Thyroid gland (tissue), 4 donors: ENCODE data around the gene PBX1.

Experiments
- POLR2A ChIP-seq, 2 donors: fragments of 450-650 bp; IDR thresholded peaks; one replicate each; pipeline ENCODE4 v1.6.1; 2017; ENCODE audit warnings: antibody characterized with exemption in 2 of 2, mild to moderate bottlenecking in 2 of 2, moderate library complexity in 1 of 2
- TF ChIP-seq, protein P1 (sequence below), 6 experiments: fragments of 200-600 bp in 3 of 6; fragments of 450-650 bp in 3 of 6; sonication (generic) in 3 of 6; IDR thresholded peaks; one replicate each; pipeline ENCODE4 v1.5.1; 2016 to 2019; ENCODE audit warnings: antibody characterized with exemption in 6 of 6, mild to moderate bottlenecking in 2 of 6, inconsistent platforms in 1 of 6, moderate library complexity in 1 of 6

DNA sequence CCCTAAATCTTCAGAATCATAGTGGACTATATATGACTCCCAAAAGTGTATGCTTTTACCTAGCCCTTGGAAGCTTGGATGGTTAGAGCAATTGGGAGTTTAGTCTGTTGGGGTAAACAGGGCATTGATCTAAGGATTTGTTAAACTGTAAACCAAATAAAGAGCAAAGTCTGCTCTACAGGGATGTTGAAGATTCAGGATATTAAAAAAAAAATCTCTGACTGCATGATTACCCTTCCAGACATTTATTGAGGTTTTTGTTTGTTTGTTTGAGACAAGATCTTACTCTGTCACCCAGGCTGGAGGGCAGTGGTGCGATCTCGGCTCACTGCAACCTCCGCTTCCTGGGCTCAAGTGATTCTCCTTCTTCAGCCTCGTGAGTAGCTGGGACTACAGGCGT is 31.6 kb downstream of the PBX1 start:
- TF ChIP-seq, protein P1, sequence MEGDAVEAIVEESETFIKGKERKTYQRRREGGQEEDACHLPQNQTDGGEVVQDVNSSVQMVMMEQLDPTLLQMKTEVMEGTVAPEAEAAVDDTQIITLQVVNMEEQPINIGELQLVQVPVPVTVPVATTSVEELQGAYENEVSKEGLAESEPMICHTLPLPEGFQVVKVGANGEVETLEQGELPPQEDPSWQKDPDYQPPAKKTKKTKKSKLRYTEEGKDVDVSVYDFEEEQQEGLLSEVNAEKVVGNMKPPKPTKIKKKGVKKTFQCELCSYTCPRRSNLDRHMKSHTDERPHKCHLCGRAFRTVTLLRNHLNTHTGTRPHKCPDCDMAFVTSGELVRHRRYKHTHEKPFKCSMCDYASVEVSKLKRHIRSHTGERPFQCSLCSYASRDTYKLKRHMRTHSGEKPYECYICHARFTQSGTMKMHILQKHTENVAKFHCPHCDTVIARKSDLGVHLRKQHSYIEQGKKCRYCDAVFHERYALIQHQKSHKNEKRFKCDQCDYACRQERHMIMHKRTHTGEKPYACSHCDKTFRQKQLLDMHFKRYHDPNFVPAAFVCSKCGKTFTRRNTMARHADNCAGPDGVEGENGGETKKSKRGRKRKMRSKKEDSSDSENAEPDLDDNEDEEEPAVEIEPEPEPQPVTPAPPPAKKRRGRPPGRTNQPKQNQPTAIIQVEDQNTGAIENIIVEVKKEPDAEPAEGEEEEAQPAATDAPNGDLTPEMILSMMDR (IDR thresholded peaks at IDR 0.05): no peak
- no peak for TF ChIP-seq POLR2A (IDR thresholded peaks at IDR 0.05)
